GM10266 (cell line): ENCODE data around the gene THADA.
"Not testable (repeated sequence)": the region's sequence is repeated elsewhere in the genome, so short reads cannot be mapped to it uniquely, and the experiment has no call there.

ENCODE experiments used
- DNase-seq: peaks from one replicate; pipeline ENCODE4 v3.0.0; 2012; ENCODE audit errors: extremely low spot score
- CTCF ChIP-seq: IDR thresholded peaks from 2 replicates; pipeline ENCODE4 v1.5.1; 2012; ENCODE audit warnings: mild to moderate bottlenecking, low read depth; ENCODE audit not compliant: control insufficient read depth, insufficient read depth; ENCODE audit errors: missing control alignments

THADA gene

GRCh38 chr2:43556256-43556655 is 39.6 kb downstream of the THADA start:
- no peak for TF ChIP-seq CTCF
- no peak for DNase-seq

GRCh38 chr2:43553341-43553855 is 42.4 kb downstream of the THADA start:
- TF ChIP-seq CTCF: no peak
- no peak for DNase-seq

GRCh38 chr2:43551990-43552389 is 43.8 kb downstream of the THADA start:
- no peak for TF ChIP-seq CTCF
- no peak for DNase-seq

GRCh38 chr2:43548381-43548780 is 47.5 kb downstream of the THADA start:
- DNase-seq: not testable (repeated sequence)

GRCh38 chr2:43542285-43542933 is 53.4 kb downstream of the THADA start:
- DNase-seq: peak; percentile 33
- TF ChIP-seq CTCF: peak; percentile 41

GRCh38 chr2:43541165-43541564 is 54.7 kb downstream of the THADA start:
- no peak for TF ChIP-seq CTCF

GRCh38 chr2:43540021-43540779 is 55.6 kb downstream of the THADA start:
- no peak for TF ChIP-seq CTCF
- no peak for DNase-seq

More at GRCh38 chr2:43541165-43541564, 54.7 kb downstream of the THADA start:
- DNase-seq: no peak
